Chondrocyte (in vitro differentiated cells): ENCODE data around the gene ABHD17C. TPM values are rescaled to one million over a fixed set of nuclear protein-coding genes. Genes with fewer than 3 reads are reported as not detected.

Experiments used
- DNase-seq: peaks from one replicate; pipeline ENCODE4 v3.0.0; 2021; ENCODE audit warnings: mixed read lengths, low spot score
- H3K27ac Mint-ChIP-seq: one replicate; pipeline ENCODE4 v1.8.0; 2021; ENCODE audit warnings: mild to moderate bottlenecking, moderate library complexity, mixed read lengths; ENCODE audit not compliant: unreplicated experiment
- H3K27me3 Mint-ChIP-seq: 2 replicates; pipeline ENCODE4 v1.8.0; 2021; ENCODE audit warnings: low read depth, mixed read lengths
- H3K36me3 Mint-ChIP-seq: 2 replicates; pipeline ENCODE4 v1.8.0; 2021; ENCODE audit warnings: low read depth, mixed read lengths
- H3K4me1 Mint-ChIP-seq: 2 replicates; pipeline ENCODE4 v1.8.0; 2021; ENCODE audit warnings: low read depth, mild to moderate bottlenecking, mixed read lengths
- H3K4me3 Mint-ChIP-seq: one replicate; pipeline ENCODE4 v1.8.0; 2021; ENCODE audit warnings: mild to moderate bottlenecking, moderate library complexity, mixed read lengths; ENCODE audit not compliant: unreplicated experiment
- H3K9me3 Mint-ChIP-seq: 2 replicates; pipeline ENCODE4 v1.8.0; 2021; ENCODE audit warnings: low read depth, mixed read lengths
- CTCF ChIP-seq: fragments of 200-600 bp; sonication (generic); IDR thresholded peaks from 2 replicates; pipeline ENCODE4 v1.5.0; 2021; ENCODE audit warnings: antibody characterized with exemption, mild to moderate bottlenecking, moderate library complexity
- total RNA-seq: library from RNA; stranded (reverse); gene quantifications from 3 replicates; pipeline ENCODE4 v1.2.1, GENCODE V29; 2021

The ABHD17C gene
- total RNA-seq, 1 donor from 2014 or later: 8.0 TPM

- no peak overlapping the region for H3K27ac Mint-ChIP-seq
- no peaks in the 10 kb centered on the region for H3K36me3 Mint-ChIP-seq
- peaks cover 32% of the 10 kb centered on the region for H3K4me1 Mint-ChIP-seq
- H3K27me3 Mint-ChIP-seq: no peaks in the 10 kb centered on the region
- no peak overlapping the region for H3K4me3 Mint-ChIP-seq
- peaks cover 2% of the 10 kb centered on the region for H3K9me3 Mint-ChIP-seq
- DNase-seq: no peak
- no peak for TF ChIP-seq CTCF
These were observed 32.5 kb downstream of the ABHD17C start for GRCh38 chr15:80727596-80727995.

- no peak for TF ChIP-seq CTCF
- H3K9me3 Mint-ChIP-seq: peaks cover 2% of the 10 kb centered on the region
- DNase-seq: no peak
- H3K27me3 Mint-ChIP-seq: no peaks in the 10 kb centered on the region
- H3K4me3 Mint-ChIP-seq: no peak overlapping the region
- peaks cover 2% of the 10 kb centered on the region for H3K36me3 Mint-ChIP-seq
- no peak overlapping the region for H3K27ac Mint-ChIP-seq
- peaks cover 36% of the 10 kb centered on the region for H3K4me1 Mint-ChIP-seq
These were observed 35.3 kb downstream of the ABHD17C start for GRCh38 chr15:80730387-80730786.

GRCh38 chr15:80730926-80731325, 35.8 kb downstream of the ABHD17C start:
- Mint-ChIP-seq H3K27me3 (no peaks in the 10 kb centered on the region), H3K4me1 (peaks cover 36% of the 10 kb centered on the region), H3K27ac (peak overlapping the region; percentile 58), H3K9me3 (peaks cover 2% of the 10 kb centered on the region), H3K4me3 (no peak overlapping the region), H3K36me3 (peaks cover 2% of the 10 kb centered on the region)
- no peak for TF ChIP-seq CTCF
- no peak for DNase-seq

- no peak overlapping the region for H3K4me3 Mint-ChIP-seq
- H3K36me3 Mint-ChIP-seq: peaks cover 2% of the 10 kb centered on the region
- TF ChIP-seq CTCF: no peak
- peaks cover 28% of the 10 kb centered on the region for H3K4me1 Mint-ChIP-seq
- no peak for DNase-seq
- no peaks in the 10 kb centered on the region for H3K9me3 Mint-ChIP-seq
- no peak overlapping the region for H3K27ac Mint-ChIP-seq
- H3K27me3 Mint-ChIP-seq: no peaks in the 10 kb centered on the region
These were observed 37.1 kb downstream of the ABHD17C start for GRCh38 chr15:80732167-80732566.

- Mint-ChIP-seq H3K36me3 (peaks cover 2% of the 10 kb centered on the region), H3K27ac (no peak overlapping the region), H3K4me3 (no peak overlapping the region), H3K4me1 (peaks cover 21% of the 10 kb centered on the region), H3K9me3 (no peaks in the 10 kb centered on the region), H3K27me3 (no peaks in the 10 kb centered on the region)
- no peak for DNase-seq
- no peak for TF ChIP-seq CTCF
These were observed 37.7 kb downstream of the ABHD17C start for GRCh38 chr15:80732818-80733217.
